Myocyte (in vitro differentiated cells): Measurements from ENCODE around the gene TGFB1I1. TPM values are rescaled to one million over a fixed set of nuclear protein-coding genes. Genes with fewer than 3 reads are reported as not detected.
A peak's percentile ranks its signal among the peaks of the same experiment; 100 is the strongest.
"Not testable (repeated sequence)": the region's sequence is repeated elsewhere in the genome, so short reads cannot be mapped to it uniquely, and the experiment has no call there.

Experiments
- DNase-seq: peaks from one replicate; pipeline ENCODE4 v3.0.0-alpha.2; 2012; ENCODE audit warnings: low read depth
- polyA plus RNA-seq: library from polyadenylated mRNA; unstranded; fragments of >200 nt; gene quantifications from one replicate; pipeline ENCODE4 v1.2.1, GENCODE V29; 2012; ENCODE audit warnings: missing spikeins
- total RNA-seq: library from RNA; depleted of rRNA; stranded (reverse); fragments of >200 nt; gene quantifications from 2 replicates; pipeline ENCODE4 v1.2.3, GENCODE V29; 2014

TGFB1I1 gene
- total RNA-seq: 25.4 and 44.5 TPM in 2 replicates
- 65.0 TPM for polyA plus RNA-seq

DNA sequence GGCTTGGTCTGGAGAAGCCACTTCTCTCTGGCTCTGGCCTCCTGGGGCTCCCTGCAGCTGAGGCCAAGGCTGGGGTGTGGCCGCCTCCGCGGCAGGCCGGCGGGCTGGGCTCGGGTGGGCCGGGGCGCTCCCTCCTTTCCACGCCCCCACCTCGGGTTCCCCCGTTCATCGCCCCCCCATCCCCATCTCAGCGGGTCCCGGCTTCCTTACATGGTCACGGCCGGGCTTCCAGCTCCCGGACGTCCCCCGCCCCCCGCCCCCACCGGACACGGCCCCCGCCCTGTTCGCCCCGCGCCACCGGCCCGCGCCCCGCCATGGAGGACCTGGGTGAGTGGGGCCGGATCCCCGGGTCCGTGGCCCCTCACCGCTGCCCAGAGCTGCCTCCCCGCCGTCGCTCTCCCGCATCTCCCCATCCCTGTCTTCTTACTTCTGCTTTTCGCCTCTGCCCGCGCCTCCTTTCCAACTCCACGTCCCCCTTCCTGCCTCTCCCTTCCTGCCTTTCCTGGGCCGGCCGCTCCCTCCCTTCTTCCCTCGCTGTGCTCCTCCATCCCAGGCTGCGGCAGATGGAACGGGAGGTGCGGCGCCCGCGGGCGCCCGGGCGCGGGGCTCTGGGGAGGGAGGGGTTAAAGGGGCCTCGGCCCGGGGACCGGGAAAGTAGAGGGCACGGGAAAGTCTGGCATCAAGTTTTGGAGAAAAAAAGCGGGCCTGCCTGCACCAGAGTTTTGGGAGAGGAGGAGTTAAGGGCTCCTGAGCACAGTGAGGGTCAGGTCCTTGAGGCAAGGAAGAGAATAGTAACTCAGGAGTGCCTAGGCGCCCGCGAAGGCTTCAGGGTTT lies at the start of gene TGFB1I1:
TGFB1I1 (plus strand) TSS at position 278 of the 834 bp plus-strand sequence; CDS start at position 315, 37 bp downstream.
- DNase-seq: peak; percentile 81

DNA sequence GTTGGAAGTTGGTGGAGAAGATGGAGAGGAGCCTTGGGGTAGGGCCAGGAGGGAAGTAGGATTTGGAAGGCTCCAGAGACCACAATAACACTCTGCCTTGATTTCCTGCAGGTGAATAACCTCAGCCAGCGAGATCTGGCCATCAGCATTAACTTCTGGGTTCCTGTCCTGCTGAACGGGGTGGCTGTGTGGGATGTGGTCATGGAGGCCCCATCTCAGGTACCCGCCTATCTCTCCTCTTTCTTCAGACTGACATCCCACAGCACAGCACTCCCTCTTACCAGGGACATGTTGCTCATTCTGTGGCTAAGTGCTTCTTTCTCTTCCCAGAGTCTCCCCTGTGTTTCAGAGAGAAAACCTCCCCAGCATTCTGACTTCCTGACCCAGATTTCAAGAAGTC lies 48.7 kb upstream of the TGFB1I1 start:
- DNase-seq: no peak

DNA sequence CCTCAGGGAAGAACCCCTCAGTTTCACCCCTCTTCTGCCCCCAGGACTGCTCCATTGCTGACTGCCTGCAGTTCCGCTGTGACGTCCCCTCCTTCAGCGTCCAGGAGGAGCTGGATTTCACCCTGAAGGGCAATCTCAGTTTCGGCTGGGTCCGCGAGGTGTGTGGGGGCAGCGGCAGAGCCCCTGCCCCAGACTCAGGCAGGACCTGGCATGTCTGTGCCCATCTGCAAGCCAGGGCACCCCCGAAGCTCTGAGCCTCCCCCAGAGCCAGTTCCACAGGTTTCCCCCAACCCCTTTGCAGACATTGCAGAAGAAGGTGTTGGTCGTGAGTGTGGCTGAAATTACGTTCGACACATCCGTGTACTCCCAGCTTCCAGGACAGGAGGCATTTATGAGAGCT lies 48.2 kb upstream of the TGFB1I1 start:
- no peak for DNase-seq

DNA sequence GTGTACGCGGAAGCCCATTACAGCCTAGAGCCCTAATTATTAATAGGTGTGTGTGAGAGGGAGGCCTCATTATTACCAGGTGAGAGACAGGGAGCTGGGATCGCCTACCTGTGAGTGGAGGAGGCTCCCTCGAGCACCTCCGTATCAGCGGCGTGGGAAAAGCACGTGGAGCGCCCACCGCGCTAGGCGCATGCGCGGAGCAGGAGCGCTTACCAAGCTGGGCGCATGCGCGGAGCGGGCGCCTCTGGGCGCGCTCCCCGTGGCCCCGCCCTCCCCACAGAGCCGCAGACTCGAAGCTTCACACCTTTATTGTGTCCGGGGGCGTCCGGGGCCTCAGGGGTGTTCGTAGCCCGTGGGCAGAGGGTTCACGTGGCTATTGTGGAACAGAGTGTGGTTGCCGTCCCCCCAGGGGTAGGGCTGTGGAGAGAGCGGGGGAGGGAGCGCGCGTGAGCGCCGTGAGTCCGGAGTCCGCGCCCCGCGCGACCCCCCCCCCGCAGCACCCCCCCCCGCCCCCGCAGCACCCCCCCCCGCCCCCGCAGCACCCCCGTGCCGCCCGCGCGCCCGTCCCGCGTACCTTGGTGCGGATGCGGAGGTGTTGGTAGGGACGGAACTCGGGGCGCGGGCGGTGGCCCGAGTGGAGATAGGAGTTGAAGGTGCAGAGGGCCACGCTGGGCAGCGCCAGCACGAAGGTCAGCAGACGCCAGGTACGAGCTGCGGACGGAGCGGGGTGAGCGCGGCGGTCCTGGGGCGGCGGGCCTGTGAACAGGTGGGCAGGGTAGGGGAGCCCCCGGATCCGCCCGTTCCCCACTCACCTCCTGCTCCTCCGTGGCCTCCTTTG lies 44.3 kb upstream of the TGFB1I1 start:
- peak; percentile 40 for DNase-seq

DNA sequence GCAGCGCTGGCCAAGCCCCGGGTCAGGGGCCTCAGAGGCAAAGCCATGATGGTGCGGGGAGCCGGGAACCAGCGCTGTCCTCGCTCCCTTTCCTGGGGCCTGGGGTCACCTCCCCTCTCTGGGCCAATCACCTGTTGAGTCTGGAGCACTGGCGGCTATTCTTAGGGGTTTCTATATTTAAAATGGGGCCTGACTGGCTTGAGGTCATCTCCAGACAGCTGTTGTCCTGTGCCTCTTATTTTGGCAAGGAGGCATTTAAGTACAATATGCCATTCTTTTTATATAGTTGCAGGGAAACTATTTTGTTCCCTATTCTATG lies 43.7 kb upstream of the TGFB1I1 start, which contains the start of gene COX6A2:
COX6A2 (minus strand) TSS at position 82 of the 319 bp plus-strand sequence; CDS start at position 47, 35 bp downstream.
- peak; percentile 93 for DNase-seq

DNA sequence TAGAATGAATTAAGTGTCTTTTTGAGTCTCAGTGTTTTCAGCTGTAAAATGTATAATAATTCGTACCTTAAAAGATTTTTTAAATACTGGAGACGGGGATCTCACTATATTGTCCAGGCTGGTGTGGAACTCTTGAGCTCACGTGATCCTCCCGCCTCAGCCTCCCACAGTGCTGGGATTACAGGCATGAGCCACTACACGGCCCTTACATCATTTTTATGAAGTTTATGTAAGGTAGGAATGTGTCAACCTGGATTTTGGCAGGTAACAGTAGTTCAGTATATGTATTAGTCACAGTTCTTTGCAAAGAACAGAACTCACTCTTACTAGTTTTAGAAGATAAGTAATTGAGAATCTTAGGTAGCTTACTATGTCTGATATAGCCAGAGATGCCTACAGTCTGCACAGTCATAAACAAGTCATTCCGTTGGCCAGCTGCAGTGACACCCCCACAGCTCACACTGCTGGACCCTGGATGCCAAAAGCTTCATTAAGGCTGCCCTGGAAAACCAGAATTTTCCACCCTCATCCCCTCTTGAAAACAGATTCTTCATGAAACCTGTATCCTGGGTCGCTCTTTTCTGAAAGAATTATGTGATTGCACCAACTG lies 43.2 kb upstream of the TGFB1I1 start:
- peak; percentile 66 for DNase-seq

DNA sequence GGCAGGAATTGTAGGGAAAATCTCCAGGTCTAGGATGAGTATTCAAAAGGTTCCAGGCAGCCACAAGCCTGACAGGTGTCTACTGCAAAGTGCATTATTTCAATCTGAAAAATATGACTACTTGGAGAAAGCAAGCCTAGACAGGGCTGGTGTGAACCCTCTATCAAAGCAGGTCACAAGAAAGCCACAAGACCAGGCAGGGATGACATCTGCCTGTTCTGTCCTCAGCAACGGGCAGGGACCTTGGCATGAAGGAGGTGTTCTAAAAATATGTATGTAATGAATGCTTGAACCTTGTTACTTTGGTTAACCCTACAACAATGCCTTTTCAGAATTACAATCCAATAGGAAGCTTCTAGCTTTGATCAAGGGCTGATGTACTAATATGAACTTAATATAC lies 42.6 kb upstream of the TGFB1I1 start:
- peak; percentile 90 for DNase-seq

DNA sequence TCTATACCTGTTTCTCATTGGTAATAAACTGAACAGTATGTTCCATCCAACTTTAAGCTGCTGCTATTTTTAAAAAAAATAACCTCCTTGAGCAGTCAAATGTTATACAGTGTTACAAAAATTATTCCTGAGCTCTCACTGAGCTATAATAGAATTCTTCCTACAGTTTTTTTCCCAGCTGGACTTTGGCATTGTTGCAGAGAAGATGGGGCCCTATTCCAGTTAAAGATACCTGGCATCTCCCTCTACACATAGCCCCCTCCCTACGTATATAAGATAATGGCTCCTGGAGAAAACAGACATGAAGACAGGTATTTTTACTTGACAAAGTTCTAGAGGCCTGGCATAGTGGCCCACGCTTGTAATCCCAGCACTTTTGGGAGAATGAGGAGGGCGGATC lies 42.2 kb upstream of the TGFB1I1 start:
- DNase-seq: no peak

DNA sequence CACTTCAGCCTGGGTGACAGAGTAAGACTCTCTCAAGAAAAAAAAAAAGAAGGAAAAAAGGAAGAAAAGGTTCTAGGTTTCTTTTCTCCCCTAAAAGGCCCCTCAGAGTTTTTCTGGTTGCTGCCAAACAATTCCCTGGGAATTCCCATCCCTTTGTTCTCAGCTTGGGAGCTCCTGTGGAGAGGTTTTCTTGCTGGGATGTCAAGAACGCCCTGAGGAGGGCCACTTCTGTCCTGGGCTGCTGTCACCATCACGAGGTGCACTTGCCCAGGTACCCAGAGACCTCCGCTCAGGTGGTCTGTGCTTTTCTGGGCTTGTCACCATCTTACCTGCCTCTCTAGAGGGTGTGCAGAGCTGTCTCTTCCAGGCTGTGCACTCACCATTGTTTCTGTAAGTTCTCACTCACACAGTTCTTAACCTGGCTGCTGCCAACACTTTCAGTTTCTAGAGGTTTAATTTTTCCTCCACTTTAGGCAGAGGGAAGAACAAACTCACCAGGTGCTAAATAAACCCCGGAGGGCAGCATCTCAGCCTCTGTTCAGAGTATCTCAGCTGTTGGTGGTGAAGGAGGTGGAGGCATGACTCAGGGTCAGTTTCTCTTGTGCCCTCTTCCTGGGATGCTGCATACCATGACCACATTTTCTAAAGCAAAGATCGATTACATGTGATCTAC lies 41.4 kb upstream of the TGFB1I1 start:
- DNase-seq: peak; percentile 73

DNA sequence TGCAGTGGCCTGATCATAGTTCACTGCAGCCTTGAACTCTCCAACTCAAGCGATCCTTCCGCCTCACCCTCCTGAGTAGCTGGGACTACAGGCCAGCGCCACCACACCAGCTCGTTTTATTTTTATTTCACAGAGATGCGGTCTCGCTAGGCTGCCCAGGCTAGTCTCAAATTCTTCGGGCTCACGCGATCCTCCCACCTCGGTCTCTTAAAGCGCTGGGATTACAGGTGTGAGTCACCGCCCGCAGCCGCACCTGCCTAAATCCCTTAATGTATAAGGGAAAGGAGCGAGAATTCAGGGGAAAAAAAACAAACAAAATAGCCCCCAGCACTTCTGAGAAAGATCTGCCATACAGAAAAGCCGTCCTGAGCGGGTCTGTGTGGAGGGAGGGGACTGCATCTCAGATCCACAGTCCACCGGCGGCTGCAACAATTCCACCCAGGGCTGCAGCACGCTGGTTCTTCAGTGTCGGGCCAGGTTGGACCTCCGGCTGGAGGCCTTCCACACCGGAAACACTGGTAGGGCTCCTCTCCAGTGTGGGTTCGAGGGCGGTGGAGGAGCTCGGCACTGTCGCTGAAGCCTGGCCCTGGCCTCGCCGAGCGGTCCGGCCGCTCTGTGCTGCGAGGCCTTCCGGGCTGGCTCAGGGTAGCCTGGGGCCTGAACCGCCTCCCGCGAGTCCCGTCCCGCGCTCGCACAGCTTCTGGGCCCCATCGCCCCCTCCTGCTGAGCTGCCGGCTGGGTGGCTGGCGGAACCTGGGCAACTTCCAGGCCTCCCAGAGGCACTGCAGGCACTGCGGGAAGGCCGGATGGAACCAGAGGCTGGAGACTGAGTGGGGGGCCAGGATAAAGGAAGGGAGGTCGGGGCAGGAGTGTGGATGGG lies 36.4 kb upstream of the TGFB1I1 start:
- no peak for DNase-seq

DNA sequence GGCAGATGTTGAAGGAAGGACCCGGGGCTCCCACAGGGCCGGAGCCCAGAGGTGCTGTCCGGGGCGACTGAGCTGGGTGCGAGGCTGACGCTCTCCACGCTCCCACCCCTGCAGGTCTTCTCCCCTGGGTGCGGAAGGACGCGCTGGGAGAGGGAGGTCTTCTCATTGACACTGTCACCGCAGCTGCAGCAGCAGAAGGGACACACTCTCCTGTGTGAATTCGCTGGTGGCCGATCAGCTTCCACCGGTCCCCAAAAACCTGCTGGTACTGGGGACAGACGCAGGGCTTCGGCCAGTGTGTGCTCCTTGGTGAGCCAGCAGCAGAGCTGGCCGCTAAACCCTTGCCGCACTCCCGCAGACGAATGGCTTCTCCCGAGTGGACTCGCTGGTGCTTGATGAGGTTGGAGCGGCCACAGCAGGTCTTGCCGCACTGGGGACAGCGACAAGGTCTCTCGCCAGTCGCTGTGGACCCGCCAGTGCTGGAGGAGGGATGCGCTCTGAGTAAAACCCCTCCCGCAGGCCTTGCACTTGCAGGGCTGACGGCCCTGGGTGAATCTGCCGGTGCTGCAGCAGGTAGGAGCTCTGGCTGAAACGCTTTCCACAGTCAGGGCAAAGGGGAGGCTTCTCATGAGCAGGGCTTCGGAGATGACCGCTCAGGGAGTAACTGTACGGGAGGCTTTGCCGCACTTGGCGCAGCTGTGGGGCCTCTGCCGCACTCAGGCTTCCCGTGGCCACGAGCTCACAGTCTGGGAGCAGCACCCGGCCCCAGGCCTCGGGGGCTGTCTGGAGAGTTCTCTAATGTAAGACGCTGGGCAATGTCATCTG lies 35.5 kb upstream of the TGFB1I1 start:
- no peak for DNase-seq

DNA sequence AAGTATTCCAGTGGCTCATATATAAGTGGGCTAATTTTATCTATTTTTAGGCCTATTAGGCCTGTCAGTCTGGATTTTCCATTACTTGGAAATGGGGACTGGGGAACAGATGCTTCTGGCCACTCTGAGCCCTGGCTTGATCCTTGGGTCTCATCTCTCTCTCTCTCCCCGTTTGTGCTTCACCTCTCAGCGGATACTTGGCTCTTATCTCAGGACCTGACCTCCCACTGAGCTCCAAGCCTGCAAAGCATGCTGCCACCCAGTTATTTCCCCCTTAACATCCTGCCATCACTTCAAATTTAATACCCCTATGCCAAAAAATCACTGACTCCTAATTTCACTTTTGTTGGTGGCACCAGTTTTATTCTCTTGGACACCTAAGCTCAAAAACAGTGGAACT lies 33.5 kb upstream of the TGFB1I1 start:
- no peak for DNase-seq

DNA sequence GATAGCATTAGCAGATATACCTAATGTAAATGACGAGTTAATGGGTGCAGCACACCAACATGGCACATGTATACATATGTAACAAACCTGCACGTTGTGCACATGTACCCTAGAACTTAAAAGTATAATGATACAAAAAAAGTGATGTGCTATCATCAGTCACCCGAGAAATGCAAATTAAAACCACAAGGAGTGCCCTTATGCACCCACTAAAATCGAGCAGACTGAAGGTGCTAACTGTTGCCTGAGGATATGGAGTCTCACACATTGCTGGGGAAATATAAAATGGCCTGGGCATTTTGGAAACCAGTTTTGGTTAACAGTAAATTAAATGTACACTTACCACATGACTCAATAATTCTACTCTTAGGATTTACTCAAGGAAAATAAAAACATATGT lies 32.9 kb upstream of the TGFB1I1 start:
- not testable (repeated sequence) for DNase-seq

DNA sequence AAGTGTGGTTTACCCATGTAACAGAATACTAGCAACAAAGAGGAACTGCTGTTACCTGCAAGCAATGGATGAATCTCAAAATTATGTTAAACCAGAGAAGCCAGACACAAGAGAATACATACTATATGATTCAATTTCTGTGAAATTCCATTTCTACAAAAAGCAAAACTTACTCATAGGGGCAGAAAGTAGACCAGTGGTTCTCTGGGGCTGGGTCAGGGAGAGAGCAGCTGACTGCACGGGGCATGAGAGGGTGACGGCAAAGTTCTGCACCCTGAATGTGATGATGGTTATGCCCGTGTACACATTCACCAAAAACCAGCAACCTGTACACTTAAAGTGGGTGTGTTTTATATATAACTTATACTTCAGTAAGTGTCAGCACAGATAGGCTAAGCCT lies 32.4 kb upstream of the TGFB1I1 start:
- DNase-seq: no peak

DNA sequence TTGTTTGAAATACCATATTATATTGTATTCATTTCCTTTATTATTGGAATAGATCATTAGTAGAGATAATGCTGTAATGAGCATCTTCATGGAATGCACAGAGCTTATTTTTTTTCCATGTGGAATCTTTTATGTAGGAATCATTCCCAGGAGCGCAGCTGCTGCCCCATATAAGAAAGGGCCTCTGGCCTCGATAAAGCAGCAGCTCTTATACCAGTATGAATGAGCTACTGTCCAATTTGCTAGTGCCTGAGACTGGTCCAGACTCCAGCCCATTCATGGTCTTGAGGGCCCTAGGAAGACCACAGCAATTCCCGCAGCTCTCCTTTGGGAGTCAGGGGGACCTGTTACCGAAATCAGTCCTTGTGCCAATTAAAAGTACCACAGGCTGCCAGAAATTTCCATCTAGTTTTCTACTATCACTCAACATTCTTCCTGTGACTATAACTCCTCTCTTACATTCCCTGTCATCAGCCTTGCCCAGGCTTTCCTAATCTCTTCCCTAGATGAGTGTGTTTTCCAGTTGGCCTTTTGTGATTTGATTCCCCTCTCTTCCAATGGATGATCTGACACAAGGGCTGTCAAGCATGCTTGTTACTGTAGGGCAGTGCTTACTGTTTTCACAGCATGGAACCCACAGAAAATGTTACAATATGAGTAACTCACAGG lies 31.3 kb upstream of the TGFB1I1 start:
- no peak for DNase-seq

DNA sequence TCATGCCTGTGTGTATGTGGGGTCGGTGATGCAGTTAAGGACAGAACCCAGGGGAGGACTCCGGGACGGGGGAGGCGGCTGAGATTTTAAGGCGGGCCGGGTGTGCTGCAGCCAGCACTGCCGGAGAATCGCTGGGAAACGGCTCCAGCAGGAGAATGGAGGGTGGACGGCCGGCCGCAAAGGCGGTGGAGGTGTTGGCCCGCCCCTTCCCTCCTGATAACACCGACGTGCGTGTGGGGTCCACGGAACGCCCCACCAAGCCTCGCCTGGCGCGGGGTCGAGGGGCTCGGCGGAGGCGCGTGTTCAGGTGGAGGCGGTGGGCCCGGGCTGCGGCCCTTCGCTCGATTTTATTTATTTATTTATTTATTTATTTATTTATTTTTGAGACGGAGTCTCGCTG lies 30.0 kb upstream of the TGFB1I1 start:
- DNase-seq: no peak

DNA sequence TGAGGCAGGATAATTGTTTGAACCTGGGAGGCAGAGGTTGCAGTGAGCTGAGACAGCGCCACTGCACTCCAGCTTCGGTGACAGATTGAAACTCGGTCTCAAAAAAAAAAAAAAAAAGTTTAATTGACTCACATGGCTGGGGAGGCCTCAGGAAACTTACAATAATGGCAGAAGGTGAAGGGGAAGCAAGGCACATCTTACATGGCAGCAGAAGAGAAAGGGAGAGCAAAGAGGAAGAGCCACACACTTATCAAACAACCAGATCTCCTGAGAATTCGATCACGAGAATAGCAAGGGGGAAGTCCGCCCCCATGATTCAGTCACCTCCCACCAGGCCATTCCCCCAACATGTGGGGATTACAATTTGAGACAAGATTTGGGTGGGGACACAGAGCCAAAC lies 26.0 kb upstream of the TGFB1I1 start:
- not testable (repeated sequence) for DNase-seq

DNA sequence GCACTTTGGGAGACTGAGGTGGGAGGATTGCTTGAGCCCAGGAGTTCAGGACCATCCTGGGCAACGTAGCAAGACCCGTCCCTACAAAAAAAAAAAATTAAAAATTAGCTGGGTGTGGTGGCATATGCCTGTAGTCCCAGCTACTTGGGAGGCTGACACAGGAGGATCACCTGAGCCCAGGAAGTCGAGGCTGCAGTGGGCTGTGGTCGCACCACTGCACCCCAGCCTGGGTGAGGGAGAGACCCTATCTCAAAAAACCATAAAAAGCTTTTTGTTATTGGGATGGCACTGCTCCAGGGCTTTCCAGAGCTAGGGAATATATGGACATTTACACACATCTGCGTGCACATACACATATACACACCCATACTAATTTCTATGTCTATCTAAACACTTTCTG lies 20.8 kb upstream of the TGFB1I1 start:
- DNase-seq: no peak
